Measurements from ENCODE around the gene SGK1.

- no peak for TF ChIP-seq GATA3 (IDR thresholded peaks at IDR 0.05; ENCODE audit: low read depth, low read length)
- TF ChIP-seq GATA2 (IDR thresholded peaks at IDR 0.05; ENCODE audit: low read depth, low read length), result no peak
Observed at GRCh38 chr6:134307870-134308269, 10.0 kb downstream of the SGK1 start.

All from SH-SY5Y (cell line).